Measurements from ENCODE around the gene CBLN2.

DNA sequence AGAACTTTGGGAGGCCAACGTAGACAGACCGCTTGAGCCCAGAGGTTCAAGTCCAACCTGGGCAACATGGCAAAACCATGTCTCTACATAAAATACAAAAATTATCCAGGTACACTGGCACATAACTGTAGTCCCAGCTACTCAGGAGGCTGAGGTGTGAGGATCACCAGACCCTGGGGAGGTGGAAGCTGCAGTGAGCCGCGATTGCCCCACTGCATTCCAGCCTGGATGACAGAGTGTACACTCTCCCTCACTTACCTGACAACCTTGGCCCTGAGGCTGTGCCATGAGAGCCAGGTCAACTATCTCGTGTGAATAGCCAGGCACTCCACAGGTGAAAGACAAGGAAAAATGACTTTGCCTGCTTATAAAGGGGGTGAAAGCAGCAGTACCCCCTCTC is 39.3 kb downstream of the CBLN2 start:
- TF ChIP-seq TAF1 (conservative IDR thresholded peaks at IDR 0.05) (no peak), SP1 (IDR thresholded peaks at IDR 0.05) (no peak)
- TF ChIP-seq, protein P1, sequence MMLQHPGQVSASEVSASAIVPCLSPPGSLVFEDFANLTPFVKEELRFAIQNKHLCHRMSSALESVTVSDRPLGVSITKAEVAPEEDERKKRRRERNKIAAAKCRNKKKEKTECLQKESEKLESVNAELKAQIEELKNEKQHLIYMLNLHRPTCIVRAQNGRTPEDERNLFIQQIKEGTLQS (IDR thresholded peaks at IDR 0.05), result no peak
- TF ChIP-seq, protein P2, sequence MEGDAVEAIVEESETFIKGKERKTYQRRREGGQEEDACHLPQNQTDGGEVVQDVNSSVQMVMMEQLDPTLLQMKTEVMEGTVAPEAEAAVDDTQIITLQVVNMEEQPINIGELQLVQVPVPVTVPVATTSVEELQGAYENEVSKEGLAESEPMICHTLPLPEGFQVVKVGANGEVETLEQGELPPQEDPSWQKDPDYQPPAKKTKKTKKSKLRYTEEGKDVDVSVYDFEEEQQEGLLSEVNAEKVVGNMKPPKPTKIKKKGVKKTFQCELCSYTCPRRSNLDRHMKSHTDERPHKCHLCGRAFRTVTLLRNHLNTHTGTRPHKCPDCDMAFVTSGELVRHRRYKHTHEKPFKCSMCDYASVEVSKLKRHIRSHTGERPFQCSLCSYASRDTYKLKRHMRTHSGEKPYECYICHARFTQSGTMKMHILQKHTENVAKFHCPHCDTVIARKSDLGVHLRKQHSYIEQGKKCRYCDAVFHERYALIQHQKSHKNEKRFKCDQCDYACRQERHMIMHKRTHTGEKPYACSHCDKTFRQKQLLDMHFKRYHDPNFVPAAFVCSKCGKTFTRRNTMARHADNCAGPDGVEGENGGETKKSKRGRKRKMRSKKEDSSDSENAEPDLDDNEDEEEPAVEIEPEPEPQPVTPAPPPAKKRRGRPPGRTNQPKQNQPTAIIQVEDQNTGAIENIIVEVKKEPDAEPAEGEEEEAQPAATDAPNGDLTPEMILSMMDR (IDR thresholded peaks at IDR 0.05; ENCODE audit: low read depth, low read length, missing input control), result no peak
- TF ChIP-seq, protein P3, sequence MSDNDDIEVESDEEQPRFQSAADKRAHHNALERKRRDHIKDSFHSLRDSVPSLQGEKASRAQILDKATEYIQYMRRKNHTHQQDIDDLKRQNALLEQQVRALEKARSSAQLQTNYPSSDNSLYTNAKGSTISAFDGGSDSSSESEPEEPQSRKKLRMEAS (IDR thresholded peaks at IDR 0.05), result no peak

Data from liver (tissue), 3 donors.